Endothelial cell of umbilical vein (primary cell): Measurements from ENCODE around the gene FLRT2. TPM values are rescaled to one million over a fixed set of nuclear protein-coding genes. Genes with fewer than 3 reads are reported as not detected.

ENCODE experiments used
- BruUV-seq: library from RNA; stranded (reverse); fragments of 400-500 nt; replicated peaks from 2 replicates; lab custom pipeline; 2021; lab: Mats Ljungman, UMichigan
- CTCF ChIA-PET: fragments of 300-600, 350-600 bp; sonication (Branson Sonifier 250); formaldehyde crosslinking; loops from one replicate; lab custom pipeline; 2021; ENCODE audit warnings: antibody characterized with exemption, inconsistent platforms; lab: Charles Lee
- POLR2A ChIA-PET: fragments of 300-600, 350-600 bp; sonication (Branson Sonifier 250); formaldehyde crosslinking; loops from one replicate; lab custom pipeline; 2021; ENCODE audit warnings: antibody characterized with exemption, inconsistent platforms; lab: Charles Lee
- DNase-seq: peaks from one replicate; pipeline ENCODE4 v3.0.0-alpha.2; 2011; ENCODE audit warnings: low read depth, low spot score
- FAIRE-seq: peaks from 2 replicates; lab custom pipeline; 2011; peaks lifted over from hg19 to GRCh38; lab: Jason Lieb, UNC
- H2AFZ ChIP-seq: 2 replicates; pipeline ENCODE4 v1.6.0; 2012; ENCODE audit warnings: low read depth, low read length, control low read depth, inconsistent platforms
- H3K27ac ChIP-seq: 2 replicates; pipeline ENCODE4 v1.5.1; 2011; ENCODE audit warnings: low read depth, mild to moderate bottlenecking, control low read depth, low read length, moderate library complexity; ENCODE audit not compliant: insufficient read depth
- H3K27me3 ChIP-seq, 2 experiments: 2 replicates each; pipeline versions ENCODE4 v1.6.0 to v1.6.1; 2011; ENCODE audit warnings: low read length in 2 of 2, mixed read lengths in 1 of 2; ENCODE audit not compliant: control insufficient read depth in 2 of 2, insufficient read depth in 2 of 2
- H3K36me3 ChIP-seq, 2 experiments: 2 replicates in 1 of 2; 3 replicates in 1 of 2; pipeline ENCODE4 v1.5.1; 2011; ENCODE audit warnings: low read length in 2 of 2, mild to moderate bottlenecking in 1 of 2, moderate library complexity in 1 of 2; ENCODE audit not compliant: control insufficient read depth in 2 of 2, insufficient read depth in 2 of 2; ENCODE audit errors: extremely low read depth in 1 of 2
- H3K4me1 ChIP-seq: 3 replicates; pipeline ENCODE4 v1.5.1; 2011; ENCODE audit warnings: mild to moderate bottlenecking, low read length; ENCODE audit not compliant: control insufficient read depth, insufficient read depth; ENCODE audit errors: extremely low read depth
- H3K4me2 ChIP-seq: 2 replicates; pipeline ENCODE4 v1.6.1; 2011; ENCODE audit warnings: low read length, control low read depth, mixed read lengths; ENCODE audit not compliant: insufficient read depth
- H3K4me3 ChIP-seq, 3 experiments: fragments of 200-600 bp in 1 of 3; sonication (generic), shearing (Covaris generic) in 1 of 3; replicated peaks in 1 of 3; 2 replicates each; pipeline ENCODE4 v1.5.1; 2011 to 2016; ENCODE audit warnings: control low read depth in 3 of 3, low read length in 3 of 3, mild to moderate bottlenecking in 2 of 3, inconsistent platforms in 1 of 3, low read depth in 1 of 3, moderate library complexity in 1 of 3; ENCODE audit not compliant: insufficient read depth in 1 of 3
- H3K79me2 ChIP-seq: 2 replicates; pipeline ENCODE4 v1.6.0; 2012; ENCODE audit warnings: low read length, inconsistent platforms; ENCODE audit not compliant: control insufficient read depth, insufficient read depth
- H3K9ac ChIP-seq: replicated peaks from 2 replicates; pipeline ENCODE3; 2011; ENCODE audit warnings: low read length, control low read depth; ENCODE audit not compliant: insufficient read depth; ENCODE audit errors: extremely low read depth
- H3K9me1 ChIP-seq: replicated peaks from 3 replicates; pipeline ENCODE4 v1.6.0; 2011; ENCODE audit warnings: mild to moderate bottlenecking, low read length; ENCODE audit not compliant: control insufficient read depth, insufficient read depth; ENCODE audit errors: extremely low read depth
- H3K9me3 ChIP-seq: replicated peaks from 2 replicates; pipeline ENCODE4 v1.5.1; 2012; ENCODE audit warnings: low read length, inconsistent platforms; ENCODE audit not compliant: control insufficient read depth, insufficient read depth
- H4K20me1 ChIP-seq: replicated peaks from 2 replicates; pipeline ENCODE3; 2011; ENCODE audit warnings: mild to moderate bottlenecking, low read length; ENCODE audit not compliant: control insufficient read depth, insufficient read depth; ENCODE audit errors: extremely low read depth
- CTCF ChIP-seq, 2 donors: IDR thresholded peaks; 1 replicate in 1 of 2; 2 replicates in 1 of 2; pipeline ENCODE4 v1.5.1; 2011; ENCODE audit warnings: low read length in 2 of 2, mild to moderate bottlenecking in 2 of 2, moderate library complexity in 2 of 2, control low read depth in 1 of 2, inconsistent platforms in 1 of 2, low read depth in 1 of 2; ENCODE audit not compliant: insufficient read depth in 1 of 2; ENCODE audit errors: extremely low read depth in 1 of 2
- EZH2 ChIP-seq: IDR thresholded peaks from 2 replicates; pipeline ENCODE4 v1.6.1; 2012; ENCODE audit warnings: borderline replicate concordance, low read depth, mild to moderate bottlenecking, moderate library complexity, low read length, inconsistent platforms; ENCODE audit not compliant: severe bottlenecking
- FOS ChIP-seq: IDR thresholded peaks from 2 replicates; pipeline ENCODE4 v1.6.1; 2011; ENCODE audit warnings: mild to moderate bottlenecking, low read length, moderate library complexity, borderline replicate concordance; ENCODE audit not compliant: insufficient read depth
- GATA2 ChIP-seq: IDR thresholded peaks from 2 replicates; pipeline ENCODE4 v1.7.0; 2011; ENCODE audit warnings: low read depth, mild to moderate bottlenecking, moderate library complexity, mixed read lengths, low read length; ENCODE audit not compliant: insufficient read length, insufficient read depth
- JUN ChIP-seq: IDR thresholded peaks from 2 replicates; pipeline ENCODE4 v1.6.1; 2011; ENCODE audit warnings: borderline replicate concordance, low read depth; ENCODE audit not compliant: insufficient read length, insufficient read depth
- MYC ChIP-seq: IDR thresholded peaks from one replicate; pipeline ENCODE4 v1.6.1; 2011; ENCODE audit warnings: mild to moderate bottlenecking, low read depth, low read length
- POLR2A ChIP-seq: IDR thresholded peaks from 2 replicates; pipeline ENCODE4 v1.6.1; 2012; ENCODE audit warnings: low read depth, mild to moderate bottlenecking, control low read depth, low read length
- POLR2AphosphoS5 ChIP-seq: IDR thresholded peaks from 2 replicates; pipeline ENCODE4 v1.6.1; 2012; ENCODE audit warnings: low read depth, mild to moderate bottlenecking, control low read depth, low read length, moderate library complexity; ENCODE audit not compliant: insufficient read depth
- dilution Hi-C: fragments of 300-500 bp; cut with MboI; formaldehyde crosslinking; loops from one replicate; pipeline ENCODE4 v1.15.0; 2019; ENCODE audit warnings: low sequenced_read_pairs; ENCODE audit not compliant: extremely low pct_ligation_motif_present
- intact Hi-C: fragments of 100-400 bp; cut with micrococcal nuclease; formaldehyde crosslinking; loops from one replicate; pipeline ENCODE4 v1.10.0; 2022
- polyA plus RNA-seq, 4 experiments: library from polyadenylated mRNA; depleted of rRNA in 3 of 4; stranded (reverse) in 3 of 4; unstranded in 1 of 4; fragments of >200 nt; gene quantifications; 2 replicates each; pipeline versions ENCODE4 v1.2.1 to v1.2.3, GENCODE V29; 2011 to 2012; ENCODE audit warnings: missing spikeins in 1 of 4
- total RNA-seq: library from RNA; stranded (reverse); gene quantifications from 2 replicates; pipeline ENCODE4 v1.2.3, GENCODE V29; 2021
- TF ChIP-seq, protein P1 (sequence below): IDR thresholded peaks from 2 replicates; pipeline ENCODE4 v1.6.1; 2011; ENCODE audit not compliant: insufficient read depth, insufficient read length

Gene FLRT2
- total and polyA plus RNA-seq, 2 donors (not counting 3 experiments of a cell fraction or from before 2014, with no cell fraction given), result 202 to 229 TPM

GRCh38 chr14:85482552-85482951 lies 47.4 kb upstream of the FLRT2 start:
- H3K27me3 ChIP-seq, result no peaks in the 10 kb centered on the region
- POLR2A ChIA-PET, result no interaction called here
- no peak for FAIRE-seq

More at GRCh38 chr14:85482552-85482951, 47.4 kb upstream of the FLRT2 start:
- Histone ChIP-seq H3K79me2 (no peaks in the 10 kb centered on the region), H4K20me1 (no peaks in the 10 kb centered on the region), H3K4me3 (no peak overlapping the region), H3K9me1 (no peaks in the 10 kb centered on the region), H3K27ac (no peak overlapping the region), H3K9ac (no peak overlapping the region), H3K36me3 (no peaks in the 10 kb centered on the region), H3K9me3 (no peaks in the 10 kb centered on the region), H3K4me1 (peaks cover 10% of the 10 kb centered on the region), H3K4me2 (no peak overlapping the region), H2AFZ (no peak overlapping the region)
- dilution Hi-C loops (no loop called here), intact Hi-C loops (no loop called here)
- no peak for DNase-seq
- TF ChIP-seq MYC, result no peak
- TF ChIP-seq, protein P1, sequence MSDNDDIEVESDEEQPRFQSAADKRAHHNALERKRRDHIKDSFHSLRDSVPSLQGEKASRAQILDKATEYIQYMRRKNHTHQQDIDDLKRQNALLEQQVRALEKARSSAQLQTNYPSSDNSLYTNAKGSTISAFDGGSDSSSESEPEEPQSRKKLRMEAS, result no peak
- no peak for TF ChIP-seq EZH2
- no peak for TF ChIP-seq FOS
- TF ChIP-seq POLR2AphosphoS5, result no peak
- TF ChIP-seq POLR2A, result no peak
- no peak for TF ChIP-seq JUN
- no peak for TF ChIP-seq GATA2
- no peak for TF ChIP-seq CTCF (IDR thresholded peaks at IDR 0.05; ENCODE audit: extremely low read depth in 1 of 2, insufficient read depth in 1 of 2, low read depth in 1 of 2, low read length in 2 of 2)
- BruUV-seq, result no TSS peak
- CTCF ChIA-PET, result no interaction called here
